GM10847 (cell line): ENCODE results near the gene ZNF346.

Experiments
- POLR2A ChIP-seq: IDR thresholded peaks from 2 replicates; pipeline ENCODE4 v1.6.1; 2011; ENCODE audit not compliant: insufficient read length; ENCODE audit errors: extremely low read depth

ZNF346 gene

GRCh38 chr5:177008716-177009115 is 13.8 kb upstream of the ZNF346 start:
- TF ChIP-seq POLR2A: no peak

- TF ChIP-seq POLR2A: no peak
Measured at GRCh38 chr5:177010153-177010552, 12.3 kb upstream of the ZNF346 start.

- no peak for TF ChIP-seq POLR2A
Measured at GRCh38 chr5:177015156-177015555, 7.3 kb upstream of the ZNF346 start.

GRCh38 chr5:177018341-177018740 is 4.2 kb upstream of the ZNF346 start:
- TF ChIP-seq POLR2A: no peak

GRCh38 chr5:177020033-177020432 is 2.5 kb upstream of the ZNF346 start:
- TF ChIP-seq POLR2A: no peak

GRCh38 chr5:177023303-177023664 is 788 bp downstream of the ZNF346 start:
- no peak for TF ChIP-seq POLR2A

GRCh38 chr5:177024559-177024958 is 2.1 kb downstream of the ZNF346 start:
- TF ChIP-seq POLR2A: no peak

GRCh38 chr5:177025101-177025601 is 2.7 kb downstream of the ZNF346 start:
- no peak for TF ChIP-seq POLR2A

GRCh38 chr5:177027665-177028064 is 5.2 kb downstream of the ZNF346 start:
- no peak for TF ChIP-seq POLR2A

GRCh38 chr5:177029498-177029897 is 7.0 kb downstream of the ZNF346 start:
- TF ChIP-seq POLR2A: no peak

GRCh38 chr5:177035976-177036375 is 13.5 kb downstream of the ZNF346 start:
- no peak for TF ChIP-seq POLR2A

- TF ChIP-seq POLR2A: no peak
Measured at GRCh38 chr5:177036443-177036842, 13.9 kb downstream of the ZNF346 start.

- TF ChIP-seq POLR2A: no peak
Measured at GRCh38 chr5:177036921-177037320, 14.4 kb downstream of the ZNF346 start.

- TF ChIP-seq POLR2A: no peak
Measured at GRCh38 chr5:177040814-177041420, 18.4 kb downstream of the ZNF346 start.

- TF ChIP-seq POLR2A: no peak
Measured at GRCh38 chr5:177041936-177042335, 19.4 kb downstream of the ZNF346 start.

GRCh38 chr5:177043114-177043513 is 20.6 kb downstream of the ZNF346 start:
- TF ChIP-seq POLR2A: no peak

GRCh38 chr5:177043958-177044357 is 21.5 kb downstream of the ZNF346 start:
- no peak for TF ChIP-seq POLR2A
